Muscle of back (tissue), 13 donors: Measurements from ENCODE around the gene TRIM54. TPM values are rescaled to one million over a fixed set of nuclear protein-coding genes. Genes with fewer than 3 reads are reported as not detected.

Experiments used
- DNase-seq, 3 donors: peaks; one replicate each; pipeline versions ENCODE4 v3.0.0 to v3.0.0-alpha.2; 2013
- long read RNA-seq, 9 donors: transcript quantifications; one replicate each; lab custom pipeline, GENCODE V29; 2026
- polyA plus RNA-seq, 10 donors: library from polyadenylated mRNA; unstranded; fragments of 120-200 nt; gene quantifications; one replicate each; pipeline ENCODE4 v1.2.1, GENCODE V29; 2013; ENCODE audit not compliant: insufficient read length in 10 of 10

The TRIM54 gene, protein sequence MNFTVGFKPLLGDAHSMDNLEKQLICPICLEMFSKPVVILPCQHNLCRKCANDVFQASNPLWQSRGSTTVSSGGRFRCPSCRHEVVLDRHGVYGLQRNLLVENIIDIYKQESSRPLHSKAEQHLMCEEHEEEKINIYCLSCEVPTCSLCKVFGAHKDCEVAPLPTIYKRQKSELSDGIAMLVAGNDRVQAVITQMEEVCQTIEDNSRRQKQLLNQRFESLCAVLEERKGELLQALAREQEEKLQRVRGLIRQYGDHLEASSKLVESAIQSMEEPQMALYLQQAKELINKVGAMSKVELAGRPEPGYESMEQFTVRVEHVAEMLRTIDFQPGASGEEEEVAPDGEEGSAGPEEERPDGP
- polyA plus RNA-seq: 100 to 1,000 TPM in 1 of 10 donors, 10 to 100 TPM in 9; 32.9 to 106 (median 73.2) TPM
- long read RNA-seq, donor 1, transcript TRIM54-202 (9 exons, 1,967 nt): major isoform, 8 of 14 reads
- long read RNA-seq, donor 1, partial matches to known transcripts: 6 of 14 reads
- long read RNA-seq, donor 1, other reads (novel, unspliced or antisense): 0 of 14 reads
- long read RNA-seq, donor 2, transcript TRIM54-202 (9 exons, 1,967 nt): major isoform, 12 of 18 reads
- long read RNA-seq, donor 2, partial matches to known transcripts: 6 of 18 reads
- long read RNA-seq, donor 2, other reads (novel, unspliced or antisense): 0 of 18 reads
- long read RNA-seq, donor 3: 0 reads
- long read RNA-seq, donor 4, partial matches to known transcripts: 0 of 3 reads
- long read RNA-seq, donor 4, other reads (novel, unspliced or antisense): 0 of 3 reads
- long read RNA-seq, donor 5, transcript TRIM54-202 (9 exons, 1,967 nt): major isoform, 5 of 6 reads
- long read RNA-seq, donor 5, partial matches to known transcripts: 0 of 6 reads
- long read RNA-seq, donor 5, other reads (novel, unspliced or antisense): 0 of 6 reads
- long read RNA-seq, donor 6, transcript TRIM54-202 (9 exons, 1,967 nt): major isoform, 11 of 227 reads
- long read RNA-seq, donor 6, partial matches to known transcripts: 189 of 227 reads
- long read RNA-seq, donor 6, other reads (novel, unspliced or antisense): 27 of 227 reads
- long read RNA-seq, donor 7, partial matches to known transcripts: 9 of 12 reads
- long read RNA-seq, donor 7, other reads (novel, unspliced or antisense): 0 of 12 reads
- long read RNA-seq, donor 8, partial matches to known transcripts: 12 of 31 reads
- long read RNA-seq, donor 8, other reads (novel, unspliced or antisense): 15 of 31 reads
- long read RNA-seq, donor 9, partial matches to known transcripts: 0 of 1 reads
- long read RNA-seq, donor 9, other reads (novel, unspliced or antisense): 0 of 1 reads

DNA sequence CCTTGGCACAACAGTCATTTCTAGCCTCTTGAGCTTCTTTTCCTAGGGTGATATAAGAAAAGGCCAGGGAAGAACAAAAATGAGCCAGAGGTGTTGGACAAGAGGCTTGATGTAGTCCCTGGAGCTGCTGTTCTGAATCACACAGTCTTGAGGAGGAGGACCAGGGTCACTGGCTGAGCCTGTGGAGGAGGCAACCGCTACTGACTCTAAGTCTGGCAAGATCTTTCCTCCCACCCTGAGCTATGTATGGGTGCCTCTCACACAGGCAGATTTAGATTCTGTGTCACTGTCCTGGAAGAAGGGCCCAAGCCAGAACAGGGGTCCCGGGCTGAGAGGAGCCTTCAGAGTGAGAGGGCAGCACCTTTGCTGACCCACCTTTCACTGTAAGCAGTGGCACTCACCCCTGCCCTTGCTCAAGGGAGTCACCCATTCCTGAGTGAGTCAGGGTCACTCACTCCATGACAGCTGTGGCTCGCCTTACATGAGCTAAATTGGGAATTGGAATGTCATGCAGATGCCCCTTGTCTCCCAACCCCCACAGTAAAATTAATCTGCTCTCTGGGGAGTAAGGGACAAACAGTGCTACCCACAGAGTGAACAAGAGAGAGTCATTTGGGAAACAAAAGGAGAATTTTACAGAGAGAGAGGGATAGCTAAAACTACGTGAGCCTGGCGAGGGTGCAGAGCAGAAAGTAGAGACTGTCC is at the start of gene TRIM54:
TRIM54 (plus strand) TSS at position 575 of the 705 bp plus-strand sequence. CDS start 303 bp downstream, outside the sequence.
- DNase-seq: peak; percentile 30 to 67 (median 40)

DNA sequence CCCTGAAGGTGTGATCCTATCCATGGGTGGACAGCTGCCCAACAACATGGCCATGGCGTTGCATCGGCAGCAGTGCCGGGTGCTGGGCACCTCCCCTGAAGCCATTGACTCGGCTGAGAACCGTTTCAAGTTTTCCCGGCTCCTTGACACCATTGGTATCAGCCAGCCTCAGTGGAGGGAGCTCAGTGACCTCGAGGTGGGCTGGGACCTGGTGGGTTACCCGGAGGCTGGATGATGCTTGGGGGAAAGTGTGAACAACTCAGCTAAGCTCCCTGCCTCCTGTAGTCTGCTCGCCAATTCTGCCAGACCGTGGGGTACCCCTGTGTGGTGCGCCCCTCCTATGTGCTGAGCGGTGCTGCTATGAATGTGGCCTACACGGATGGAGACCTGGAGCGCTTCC is 48.9 kb upstream of the TRIM54 start:
- DNase-seq: no peak

DNA sequence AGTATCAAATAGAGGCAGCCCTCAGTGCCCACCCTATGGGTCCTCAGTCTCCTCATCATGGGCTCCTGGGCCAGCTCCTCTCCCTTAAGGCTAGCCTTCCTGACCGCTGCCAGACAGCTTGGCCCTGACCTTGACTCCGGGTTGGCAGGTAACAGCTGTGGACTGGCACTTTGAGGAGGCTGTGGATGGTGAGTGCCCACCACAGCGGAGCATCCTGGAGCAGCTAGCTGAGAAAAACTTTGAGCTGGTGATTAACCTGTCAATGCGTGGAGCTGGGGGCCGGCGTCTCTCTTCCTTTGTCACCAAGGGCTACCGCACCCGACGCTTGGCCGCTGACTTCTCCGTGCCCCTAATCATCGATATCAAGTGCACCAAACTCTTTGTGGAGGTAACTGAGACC is 46.1 kb upstream of the TRIM54 start:
- no peak for DNase-seq

DNA sequence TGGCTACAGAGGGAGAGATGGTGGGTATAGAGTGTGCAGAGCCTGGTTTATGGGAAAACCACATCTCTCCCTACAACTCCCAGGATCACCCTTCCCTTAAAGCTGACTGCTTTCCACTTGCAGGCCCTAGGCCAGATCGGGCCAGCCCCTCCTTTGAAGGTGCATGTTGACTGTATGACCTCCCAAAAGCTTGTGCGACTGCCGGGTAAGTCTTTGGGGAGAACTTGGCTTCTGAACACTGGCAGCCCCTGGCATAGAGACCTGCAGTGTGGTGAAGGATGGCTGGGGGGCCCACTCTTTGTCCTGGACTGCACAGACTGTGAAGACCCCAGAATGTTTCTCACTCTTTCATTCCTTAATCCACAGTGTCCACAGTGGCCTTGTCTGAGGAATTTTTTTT is 45.6 kb upstream of the TRIM54 start:
- DNase-seq: no peak

DNA sequence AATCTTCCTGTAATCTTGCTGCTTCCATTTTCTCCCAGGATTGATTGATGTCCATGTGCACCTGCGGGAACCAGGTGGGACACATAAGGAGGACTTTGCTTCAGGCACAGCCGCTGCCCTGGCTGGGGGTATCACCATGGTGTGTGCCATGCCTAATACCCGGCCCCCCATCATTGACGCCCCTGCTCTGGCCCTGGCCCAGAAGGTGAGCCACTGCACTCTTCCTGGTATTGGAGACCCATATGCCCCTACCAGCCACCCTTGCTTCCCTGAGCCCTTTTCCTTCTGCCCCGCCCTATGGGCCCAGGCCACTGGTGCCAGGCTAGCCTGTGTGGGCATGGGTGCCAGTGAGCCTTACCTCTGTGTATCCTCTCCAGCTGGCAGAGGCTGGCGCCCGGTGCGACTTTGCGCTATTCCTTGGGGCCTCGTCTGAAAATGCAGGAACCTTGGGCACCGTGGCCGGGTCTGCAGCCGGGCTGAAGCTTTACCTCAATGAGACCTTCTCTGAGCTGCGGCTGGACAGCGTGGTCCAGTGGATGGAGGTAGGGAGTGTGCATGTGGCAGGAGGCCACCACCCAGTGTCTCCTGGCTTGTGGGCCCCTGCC is 44.8 kb upstream of the TRIM54 start:
- DNase-seq: no peak

DNA sequence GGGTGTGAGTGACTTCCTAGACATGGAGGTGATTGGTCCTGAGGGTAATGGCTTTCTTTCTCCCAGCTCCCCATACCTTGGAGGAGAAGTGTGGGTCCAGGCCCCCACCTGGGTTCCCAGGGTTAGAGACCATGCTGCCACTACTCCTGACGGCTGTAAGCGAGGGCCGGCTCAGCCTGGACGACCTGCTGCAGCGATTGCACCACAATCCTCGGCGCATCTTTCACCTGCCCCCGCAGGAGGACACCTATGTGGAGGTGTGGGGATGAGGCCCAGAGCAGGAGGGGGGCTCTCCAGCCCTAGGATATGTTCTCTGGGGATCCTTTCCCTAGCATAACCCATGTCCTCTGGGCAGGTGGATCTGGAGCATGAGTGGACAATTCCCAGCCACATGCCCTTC is 43.3 kb upstream of the TRIM54 start:
- DNase-seq: no peak

DNA sequence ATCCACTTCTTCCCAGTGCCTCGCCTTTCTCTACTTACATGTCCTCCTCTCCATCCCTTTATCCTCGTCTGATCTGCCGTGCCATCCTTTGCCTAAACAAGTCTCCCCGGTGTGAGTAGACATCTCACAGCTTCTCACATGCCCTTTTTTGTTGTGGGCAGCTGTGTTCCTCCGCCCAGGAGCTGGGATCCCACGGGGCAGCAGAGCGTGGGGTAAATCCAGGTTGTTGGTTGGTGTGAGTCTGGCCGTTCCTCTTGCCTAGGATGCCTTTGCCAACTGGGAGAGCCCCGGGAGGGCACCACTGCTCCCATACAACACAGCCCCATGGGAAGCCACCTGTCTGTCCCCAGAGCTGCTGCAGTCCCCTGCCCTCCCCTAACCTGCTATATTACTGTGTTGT is 41.8 kb upstream of the TRIM54 start:
- DNase-seq: no peak

DNA sequence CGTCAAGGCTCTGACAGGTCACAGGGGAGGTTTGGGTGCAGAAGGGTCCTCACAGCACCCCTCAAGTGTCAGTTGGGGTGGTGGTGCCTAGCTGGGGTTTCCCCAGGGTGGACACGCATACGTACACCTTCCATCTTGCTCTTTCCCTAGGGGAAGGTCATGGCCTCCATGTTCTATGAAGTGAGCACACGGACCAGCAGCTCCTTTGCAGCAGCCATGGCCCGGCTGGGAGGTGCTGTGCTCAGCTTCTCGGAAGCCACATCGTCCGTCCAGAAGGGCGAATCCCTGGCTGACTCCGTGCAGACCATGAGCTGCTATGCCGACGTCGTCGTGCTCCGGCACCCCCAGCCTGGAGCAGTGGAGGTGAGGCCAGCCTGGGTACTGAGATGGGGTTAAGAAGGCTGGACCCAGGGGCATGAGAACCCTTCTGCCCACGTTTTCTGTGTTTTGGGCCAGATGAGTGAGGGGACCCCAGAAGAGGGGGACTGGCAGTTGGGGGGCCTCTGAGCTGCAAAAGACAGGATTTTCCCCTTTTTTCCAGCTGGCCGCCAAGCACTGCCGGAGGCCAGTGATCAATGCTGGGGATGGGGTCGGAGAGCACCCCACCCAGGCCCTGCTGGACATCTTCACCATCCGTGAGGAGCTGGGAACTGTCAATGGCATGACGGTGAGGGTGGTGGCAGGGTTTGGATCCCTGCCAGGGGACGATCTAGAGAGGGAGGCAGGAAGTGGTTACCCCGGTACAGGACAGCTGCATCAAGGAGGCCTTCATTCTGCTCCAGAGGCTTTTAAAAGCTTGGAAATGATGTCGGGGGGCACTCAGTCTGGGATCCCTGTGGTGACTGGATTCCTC is 40.2 kb upstream of the TRIM54 start:
- DNase-seq: no peak

DNA sequence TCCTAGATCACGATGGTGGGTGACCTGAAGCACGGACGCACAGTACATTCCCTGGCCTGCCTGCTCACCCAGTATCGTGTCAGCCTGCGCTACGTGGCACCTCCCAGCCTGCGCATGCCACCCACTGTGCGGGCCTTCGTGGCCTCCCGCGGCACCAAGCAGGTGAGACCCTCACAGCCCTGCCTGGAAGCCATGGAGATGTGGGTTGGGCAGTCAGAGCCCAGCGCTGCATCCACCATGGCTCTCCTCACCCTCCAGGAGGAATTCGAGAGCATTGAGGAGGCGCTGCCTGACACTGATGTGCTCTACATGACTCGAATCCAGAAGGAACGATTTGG is 39.6 kb upstream of the TRIM54 start:
- DNase-seq: no peak

DNA sequence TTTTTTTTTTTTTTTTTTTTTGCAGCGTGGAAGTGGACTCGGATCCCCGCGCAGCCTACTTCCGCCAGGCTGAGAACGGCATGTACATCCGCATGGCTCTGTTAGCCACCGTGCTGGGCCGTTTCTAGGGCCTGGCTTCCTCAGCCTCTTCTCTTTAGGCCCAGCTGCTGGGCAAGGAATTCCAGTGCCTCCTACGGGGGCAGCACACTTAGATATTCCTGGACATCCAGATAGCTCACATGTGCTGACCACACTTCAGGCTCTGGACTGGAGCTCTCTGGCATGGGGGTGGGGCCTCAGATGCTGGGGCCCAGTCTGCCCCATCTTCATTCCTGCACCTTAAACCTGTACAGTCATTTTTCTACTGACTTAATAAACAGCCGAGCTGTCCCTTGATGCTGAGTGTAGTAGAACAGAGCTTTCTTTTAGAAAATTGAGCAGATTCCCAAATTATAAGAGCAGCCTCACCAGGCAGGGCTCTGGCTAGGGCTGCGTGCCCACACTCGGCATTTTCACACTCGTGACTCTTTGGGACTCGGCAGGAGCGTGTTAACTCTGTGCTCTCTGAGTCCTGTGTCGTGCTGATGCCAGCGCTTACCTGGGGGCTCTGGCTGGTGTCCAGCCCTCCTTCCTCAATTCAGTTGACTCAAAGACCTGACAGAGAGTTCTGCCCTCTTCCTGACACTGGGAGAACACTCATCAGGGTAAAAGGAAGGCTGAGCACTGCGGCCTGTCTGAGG is 38.7 kb upstream of the TRIM54 start:
- no peak for DNase-seq

DNA sequence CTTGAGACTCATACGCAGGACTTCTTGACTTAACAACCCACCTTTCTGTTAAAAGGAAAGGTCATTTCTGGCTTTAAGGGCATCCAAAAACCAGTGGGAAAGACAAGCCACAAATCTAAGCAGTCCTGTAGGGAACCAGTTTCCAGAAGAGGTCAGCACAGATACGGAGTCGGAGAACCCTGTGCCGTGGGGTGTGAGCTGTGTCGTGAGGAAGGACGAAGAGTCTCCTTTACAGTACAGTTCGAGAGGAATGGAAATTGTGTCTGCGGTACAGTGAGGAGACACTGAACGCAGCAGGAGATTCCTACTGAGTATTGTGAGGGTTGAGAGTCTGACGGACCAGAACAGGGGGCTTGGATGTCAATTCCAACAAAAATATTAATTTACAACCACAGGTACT is 37.1 kb upstream of the TRIM54 start:
- no peak for DNase-seq

DNA sequence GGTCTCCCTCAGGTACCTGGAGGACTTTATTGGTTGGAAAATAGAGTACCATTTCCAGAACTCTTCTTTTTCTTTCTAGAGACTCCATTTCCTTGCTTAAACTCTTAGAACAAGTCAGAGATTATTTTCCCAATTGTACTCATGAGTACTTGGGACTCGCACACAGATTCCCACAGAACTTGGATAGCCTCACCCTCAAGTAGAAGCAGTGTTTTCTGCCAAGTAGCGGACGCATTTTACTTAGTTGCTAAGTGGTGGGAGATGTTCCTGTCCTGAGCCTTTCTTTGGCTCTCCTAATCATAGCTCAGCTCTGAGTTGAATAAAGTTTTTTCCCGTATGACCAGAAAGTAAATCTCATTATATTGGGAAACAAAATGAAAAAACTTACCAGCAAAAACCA is 36.6 kb upstream of the TRIM54 start:
- DNase-seq: peak in 1 of 3 donors; percentile 49

DNA sequence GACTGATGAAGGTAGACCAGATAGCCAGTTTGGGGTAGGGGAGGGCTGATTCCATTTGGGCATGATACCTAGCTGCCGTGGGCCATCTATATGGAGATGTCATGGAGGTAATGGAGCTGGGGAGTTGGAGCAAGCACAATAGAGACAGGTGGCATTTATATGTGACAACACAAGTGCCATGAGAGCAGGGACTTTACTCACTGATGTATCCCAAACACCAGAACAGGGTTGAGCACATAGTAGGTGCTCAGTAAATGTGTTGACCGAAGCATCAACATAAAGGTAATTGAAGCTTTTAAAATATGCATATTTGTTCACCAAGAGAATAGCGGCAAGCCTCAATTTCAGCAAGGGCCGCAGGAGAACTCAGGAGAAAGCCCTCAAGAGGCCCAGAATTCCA is 34.3 kb upstream of the TRIM54 start:
- DNase-seq: no peak

DNA sequence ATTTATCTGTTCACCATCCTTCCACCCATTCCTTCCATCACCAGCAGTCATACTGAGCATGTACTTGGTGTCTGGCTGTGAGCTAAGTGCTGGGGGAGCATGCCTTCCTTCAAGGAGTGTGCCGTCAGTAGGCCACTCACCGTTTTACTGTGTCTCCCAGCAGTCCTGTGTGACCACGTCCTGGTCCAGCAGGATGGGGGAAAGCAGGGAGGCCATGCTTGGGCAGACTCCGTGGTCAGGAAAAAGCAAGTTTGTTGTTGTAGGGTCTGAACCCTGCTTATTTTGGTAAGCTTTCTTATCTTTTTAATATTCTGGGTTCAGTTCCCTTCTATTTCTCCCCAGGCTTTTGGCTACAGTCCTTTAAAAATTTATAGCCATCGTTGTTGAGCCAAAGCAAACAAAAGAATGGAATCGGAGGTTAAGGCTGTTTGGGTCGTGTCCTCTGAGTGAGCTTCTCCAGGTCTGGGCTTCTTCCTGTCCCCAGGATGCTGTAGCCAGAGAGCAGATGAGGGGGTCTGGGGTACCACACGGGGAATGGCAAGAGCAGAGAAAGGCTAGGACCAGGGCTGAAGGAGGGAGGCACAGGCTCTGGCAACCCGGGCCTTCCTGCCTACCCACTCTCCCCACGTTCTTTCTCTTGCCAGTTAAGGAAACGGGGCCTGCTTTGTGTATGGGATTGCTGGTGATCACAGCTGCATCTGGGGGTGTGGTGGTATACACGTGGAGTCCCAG is 32.9 kb upstream of the TRIM54 start:
- no peak for DNase-seq

DNA sequence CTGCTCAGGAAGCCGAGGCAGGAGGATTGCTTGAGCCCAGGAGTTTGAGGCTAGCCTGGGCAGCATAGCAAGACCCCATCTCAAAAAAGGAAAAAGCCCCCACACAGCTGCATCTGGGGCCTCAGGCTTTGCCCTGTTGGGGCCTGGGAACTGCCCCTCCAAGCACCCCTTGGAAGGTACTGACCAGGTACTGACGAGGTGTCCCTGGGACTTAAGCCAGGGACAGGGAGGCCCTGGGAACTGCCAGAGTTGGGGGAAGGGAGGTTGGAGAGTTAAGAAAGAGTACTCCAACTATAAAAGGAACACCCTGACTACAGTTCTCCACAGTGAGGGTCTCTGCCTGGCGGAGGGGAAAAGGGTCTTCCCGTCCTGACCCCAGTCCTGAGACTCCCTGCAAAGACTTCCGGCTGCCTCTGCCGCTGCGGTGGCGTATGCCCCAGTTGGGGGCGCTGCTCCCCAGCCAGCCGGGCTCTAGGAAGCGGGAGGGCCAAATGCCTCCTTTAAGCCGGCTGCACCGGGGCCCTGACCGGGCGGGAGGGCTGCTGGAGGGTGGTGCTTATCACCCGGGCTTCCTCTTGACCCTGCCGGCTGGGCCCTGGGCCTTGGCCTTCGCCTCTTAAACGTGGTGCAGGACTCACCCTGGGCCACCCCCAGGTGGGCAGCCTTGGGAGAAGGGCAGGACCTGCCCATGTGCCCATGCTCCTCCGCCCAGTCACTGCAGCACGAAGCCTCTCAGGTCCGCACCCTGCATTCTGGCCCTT is 32.2 kb upstream of the TRIM54 start:
- no peak for DNase-seq

DNA sequence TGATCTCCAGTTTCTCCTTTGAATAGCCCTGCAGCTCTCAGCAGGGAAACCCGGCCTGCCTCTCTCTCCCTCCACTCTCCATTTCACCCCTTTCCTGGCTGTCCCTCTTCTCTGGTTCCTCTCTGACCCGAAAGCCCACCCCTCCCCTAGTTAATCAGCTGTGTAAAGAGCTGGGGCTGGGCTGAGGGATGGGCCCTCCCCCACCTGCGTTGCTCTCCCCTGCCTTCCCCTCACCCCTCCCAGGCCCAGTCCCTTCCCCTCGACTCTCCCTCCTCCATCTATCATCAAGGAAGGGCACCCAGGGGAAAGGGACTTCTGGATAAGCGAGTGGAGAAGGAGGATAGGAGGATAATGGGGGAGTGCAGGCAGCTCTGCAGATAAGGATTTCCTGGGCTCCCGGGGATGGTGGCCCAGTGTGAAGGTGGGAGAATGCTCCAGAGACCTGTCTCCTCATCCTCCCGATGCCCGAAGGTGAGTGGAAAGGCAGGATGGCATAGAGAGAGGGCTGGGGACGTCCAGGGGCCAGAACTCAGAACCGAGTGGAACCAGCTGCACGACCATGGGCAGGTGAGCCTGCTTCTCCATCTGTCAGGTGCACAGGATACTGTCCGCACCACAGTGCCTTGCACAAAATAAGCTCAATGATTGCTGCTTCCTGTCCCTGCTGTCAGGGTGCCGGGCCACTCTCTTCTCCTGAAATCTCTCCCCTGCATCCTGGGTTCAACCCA is 31.4 kb upstream of the TRIM54 start:
- no peak for DNase-seq

DNA sequence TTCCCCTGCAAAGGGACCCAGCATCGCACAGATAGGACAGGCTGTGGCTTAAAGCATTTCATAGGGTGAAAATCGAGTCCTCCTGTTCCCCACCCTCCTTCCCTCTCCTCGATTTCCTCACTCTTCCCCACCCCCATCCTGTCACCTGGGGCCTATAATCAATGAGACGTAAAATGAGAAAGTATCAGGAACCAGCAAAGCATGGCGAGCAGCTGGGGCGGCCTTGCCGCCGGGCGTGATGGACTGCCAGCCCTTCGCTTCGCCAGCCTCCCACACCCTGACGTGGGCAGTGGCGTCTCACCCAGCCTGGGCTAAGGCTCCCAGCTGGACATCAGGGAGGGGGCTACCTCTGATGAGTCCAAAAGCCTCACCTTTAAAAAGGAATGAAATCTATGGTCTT is 30.5 kb upstream of the TRIM54 start:
- no peak for DNase-seq
